PC-3 (cell line): ENCODE data around the gene OR2L5. TPM values are rescaled to one million over a fixed set of nuclear protein-coding genes. Genes with fewer than 3 reads are reported as not detected.
A peak's percentile ranks its signal among the peaks of the same experiment; 100 is the strongest.

ENCODE experiments used
- ATAC-seq: fragments of 200-7000 bp; cut with Tn5 transposase; 2 replicates; pipeline ENCODE4 v1.9.1; 2020; ENCODE audit warnings: mild to moderate bottlenecking, moderate library complexity
- BruUV-seq: library from RNA; stranded (reverse); fragments of 400-500 nt; replicated peaks from 2 replicates; lab custom pipeline; 2021; lab: Mats Ljungman, UMichigan
- CTCF ChIA-PET: fragments of 300-600 bp; sonication (Branson Sonifier 250); formaldehyde crosslinking; loops from one replicate; lab custom pipeline; 2022; ENCODE audit warnings: antibody characterized with exemption; lab: Charles Lee
- POLR2A ChIA-PET: fragments of 300-600 bp; sonication (Branson Sonifier 250); formaldehyde crosslinking; loops from one replicate; lab custom pipeline; 2022; ENCODE audit warnings: antibody characterized with exemption; ENCODE audit not compliant: unreplicated experiment; lab: Charles Lee
- DNase-seq: peaks from one replicate; pipeline ENCODE4 v3.0.0-alpha.2; 2015
- H2AFZ ChIP-seq: fragments of 300-600 bp; sonication (generic); 2 replicates; pipeline ENCODE4 v1.6.0; 2016; ENCODE audit warnings: antibody characterized with exemption, low read length
- H3F3A ChIP-seq: fragments of 300-600 bp; sonication (generic); one replicate; pipeline ENCODE4 v1.6.0; 2017; ENCODE audit warnings: antibody characterized with exemption, low read length, control low read depth, mild to moderate bottlenecking; ENCODE audit not compliant: unreplicated experiment
- H3K27ac ChIP-seq: fragments of 300-600 bp; sonication (generic); 2 replicates; pipeline ENCODE4 v1.5.1; 2016; ENCODE audit warnings: mild to moderate bottlenecking, low read length
- H3K27me3 ChIP-seq: fragments of 300-600 bp; sonication (generic); 2 replicates; pipeline ENCODE4 v1.6.1; 2016; ENCODE audit warnings: low read length, mixed read lengths
- H3K36me3 ChIP-seq: fragments of 300-600 bp; sonication (generic); 2 replicates; pipeline ENCODE4 v1.6.1; 2016; ENCODE audit warnings: low read depth, mixed run types, low read length, mixed read lengths
- H3K4me1 ChIP-seq: fragments of 300-600 bp; sonication (generic); 2 replicates; pipeline ENCODE4 v1.5.1; 2016; ENCODE audit warnings: low read length; ENCODE audit not compliant: insufficient read depth
- H3K4me2 ChIP-seq: fragments of 300-600 bp; sonication (generic); 2 replicates; pipeline ENCODE4 v1.6.0; 2016; ENCODE audit warnings: low read length
- H3K4me3 ChIP-seq: fragments of 300-600 bp; sonication (generic); 2 replicates; pipeline ENCODE4 v1.5.1; 2016; ENCODE audit warnings: mild to moderate bottlenecking, low read length, mixed read lengths
- H3K79me2 ChIP-seq: fragments of 300-600 bp; sonication (generic); 2 replicates; pipeline ENCODE4 v1.6.1; 2017; ENCODE audit warnings: low read length, mixed read lengths
- H3K9ac ChIP-seq: fragments of 300-600 bp; sonication (generic); 2 replicates; pipeline ENCODE4 v1.6.0; 2016; ENCODE audit warnings: mild to moderate bottlenecking, low read length
- H3K9me2 ChIP-seq: fragments of 300-600 bp; sonication (generic); replicated peaks from 2 replicates; pipeline ENCODE4 v1.6.1; 2016; ENCODE audit warnings: mixed run types, low read length, mixed read lengths
- H3K9me3 ChIP-seq: fragments of 300-600 bp; sonication (generic); 2 replicates; pipeline ENCODE4 v1.6.1; 2016; ENCODE audit warnings: low read length, mixed read lengths
- H4K20me1 ChIP-seq: fragments of 300-600 bp; sonication (generic); 2 replicates; pipeline ENCODE4 v1.6.1; 2016; ENCODE audit warnings: low read length, mixed read lengths
- CTCF ChIP-seq: fragments of 300-600 bp; sonication (generic); conservative IDR thresholded peaks from 2 replicates; pipeline ENCODE4 v1.5.1; 2017; ENCODE audit warnings: antibody characterized with exemption, low read depth, mild to moderate bottlenecking, low read length
- EZH2 ChIP-seq: fragments of 300-600 bp; sonication (generic); IDR thresholded peaks from one replicate; pipeline ENCODE4 v1.6.1; 2017; ENCODE audit warnings: antibody characterized with exemption, mild to moderate bottlenecking, low read length; ENCODE audit not compliant: unreplicated experiment
- EZH2phosphoT487 ChIP-seq: fragments of 300-600 bp; sonication (generic); IDR thresholded peaks from 2 replicates; pipeline ENCODE4 v1.6.1; 2018; ENCODE audit warnings: mild to moderate bottlenecking, antibody characterized with exemption, low read length, borderline replicate concordance
- intact Hi-C: fragments of 100-400 bp; cut with micrococcal nuclease; formaldehyde crosslinking; loops from 2 replicates; pipeline ENCODE4 v1.9.0; 2023
- total RNA-seq: library from RNA; depleted of rRNA; stranded (reverse); fragments of >200 nt; gene quantifications from 2 replicates; pipeline ENCODE4 v1.2.3, GENCODE V29; 2014

Gene OR2L5
- total RNA-seq, 1 experiment from 2014 or later = 0.07 TPM

- no peak overlapping the region for H3K27ac ChIP-seq
- H3K4me1 ChIP-seq = no peaks in the 10 kb centered on the region
- no peaks in the 10 kb centered on the region for H3K27me3 ChIP-seq
- no peak for ATAC-seq
- H3F3A ChIP-seq = no peaks in the 10 kb centered on the region
- no peak overlapping the region for H2AFZ ChIP-seq
- no peaks in the 10 kb centered on the region for H3K79me2 ChIP-seq
- intact Hi-C loops = no loop called here
- H3K4me3 ChIP-seq = no peak overlapping the region
- H3K9ac ChIP-seq = no peak overlapping the region
- no peaks in the 10 kb centered on the region; the same call in 1 of the 2 replicates for H3K9me2 ChIP-seq
- peaks cover 6% of the 10 kb centered on the region; the same call in 1 of the 2 replicates for H3K9me3 ChIP-seq
- no TSS peak for BruUV-seq
- no peaks in the 10 kb centered on the region for H4K20me1 ChIP-seq
- no peaks in the 10 kb centered on the region for H3K36me3 ChIP-seq
- POLR2A ChIA-PET = no interaction called here
- TF ChIP-seq CTCF (no peak), EZH2 (no peak), EZH2phosphoT487 (no peak)
- CTCF ChIA-PET = no interaction called here
- H3K4me2 ChIP-seq = no peak overlapping the region
- DNase-seq = no peak
Observed at GRCh38 chr1:248015803-248016202, 2.3 kb downstream of the OR2L5 start.

DNA sequence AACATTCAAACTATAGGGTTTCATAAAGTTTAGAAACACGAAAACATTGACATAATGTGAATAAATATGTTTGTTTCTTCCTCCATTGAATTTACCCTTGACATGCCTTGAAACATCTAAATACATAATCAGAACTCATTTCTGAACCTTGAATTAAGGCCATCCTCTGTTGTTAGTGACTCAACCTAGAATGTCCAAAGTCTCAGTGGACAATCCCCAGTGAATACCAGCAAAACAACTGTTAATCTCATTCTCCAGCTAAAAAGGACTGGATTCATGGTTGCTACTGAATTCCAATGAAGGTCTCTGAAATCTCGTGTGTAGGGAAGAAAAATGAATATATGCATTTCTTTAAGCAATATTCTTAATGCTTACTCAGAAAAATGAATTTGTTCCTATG is 16.3 kb downstream of the OR2L5 start, which contains the start of gene OR2L2:
OR2L2 (plus strand) TSS at position 301 of the 400 bp plus-strand sequence. CDS start 8,198 bp downstream, outside the sequence.
- ATAC-seq (no peak), DNase-seq (no peak)
- ChIA-PET POLR2A (no interaction called here), CTCF (no interaction called here)
- Histone ChIP-seq H3K9me2 (no peaks in the 10 kb centered on the region), H4K20me1 (no peaks in the 10 kb centered on the region), H3K9ac (no peak within 1 kb of the TSS), H3F3A (no peaks in the 10 kb centered on the region), H3K9me3 (peaks cover 20% of the 10 kb centered on the region; the same call in 1 of the 2 replicates), H3K36me3 (no peaks in the 10 kb centered on the region), H3K27me3 (no peaks in the 10 kb centered on the region), H3K79me2 (no peaks in the 10 kb centered on the region), H3K4me3 (no peak within 1 kb of the TSS), H3K4me1 (no peaks in the 10 kb centered on the region), H3K27ac (no peak within 1 kb of the TSS), H2AFZ (no peak within 1 kb of the TSS), H3K4me2 (no peak within 1 kb of the TSS)
- no TSS peak for BruUV-seq
- intact Hi-C loops = no loop called here
- TF ChIP-seq EZH2phosphoT487 (no peak), EZH2 (no peak), CTCF (no peak)

- Histone ChIP-seq H3K9me2 (no peaks in the 10 kb centered on the region), H3K9me3 (no peaks in the 10 kb centered on the region), H3K36me3 (no peaks in the 10 kb centered on the region), H3K4me1 (no peaks in the 10 kb centered on the region), H3K27ac (no peak overlapping the region), H2AFZ (peak overlapping the region; percentile 16), H3K9ac (no peak overlapping the region), H3F3A (no peaks in the 10 kb centered on the region), H3K79me2 (no peaks in the 10 kb centered on the region), H4K20me1 (no peaks in the 10 kb centered on the region), H3K4me2 (no peak overlapping the region), H3K4me3 (no peak overlapping the region), H3K27me3 (no peaks in the 10 kb centered on the region)
- no TSS peak for BruUV-seq
- CTCF ChIA-PET = no interaction called here
- POLR2A ChIA-PET = no interaction called here
- DNase-seq (no peak), ATAC-seq (no peak)
- intact Hi-C loops = loop anchor here (5.0 kb wide), 1 partner anchor 108 kb away; no protein-coding TSS in a partner anchor
- TF ChIP-seq EZH2phosphoT487 = no peak
- no peak for TF ChIP-seq CTCF
- no peak for TF ChIP-seq EZH2
Observed at GRCh38 chr1:248045209-248045608, 31.7 kb downstream of the OR2L5 start.
